Neural cell (in vitro differentiated cells): ENCODE data around the gene GNG7. TPM values are rescaled to one million over a fixed set of nuclear protein-coding genes. Genes with fewer than 3 reads are reported as not detected.
"Not testable (repeated sequence)": the region's sequence is repeated elsewhere in the genome, so short reads cannot be mapped to it uniquely, and the experiment has no call there.

Source experiments
- H2AFZ ChIP-seq: fragments of 200-600, 300-800 bp; sonication (generic), shearing (Covaris generic); 2 replicates; pipeline ENCODE4 v1.6.0; 2014; ENCODE audit warnings: low read depth, mild to moderate bottlenecking, antibody characterized with exemption, low read length, moderate library complexity
- H3F3A ChIP-seq: fragments of 200-600 bp; shearing (Covaris generic); 2 replicates; pipeline ENCODE4 v1.6.1; 2016; ENCODE audit warnings: mild to moderate bottlenecking, moderate library complexity, mixed read lengths, antibody characterized with exemption, low read length; ENCODE audit not compliant: insufficient read depth, poor library complexity, severe bottlenecking
- H3K27ac ChIP-seq: fragments of 200-600, 300-800 bp; sonication (generic), shearing (Covaris generic); 2 replicates; pipeline ENCODE4 v1.5.1; 2014; ENCODE audit warnings: mild to moderate bottlenecking, low read length, moderate library complexity
- H3K27me3 ChIP-seq: fragments of 300-800, 200-600 bp; sonication (generic), shearing (Covaris generic); 2 replicates; pipeline ENCODE4 v1.6.0; 2014; ENCODE audit warnings: mild to moderate bottlenecking, low read depth, low read length, moderate library complexity; ENCODE audit not compliant: insufficient read depth
- H3K36me3 ChIP-seq: fragments of 300-800, 200-600 bp; sonication (generic), shearing (Covaris generic); 2 replicates; pipeline ENCODE4 v1.5.1; 2014; ENCODE audit warnings: mild to moderate bottlenecking, antibody characterized with exemption, low read length, moderate library complexity; ENCODE audit not compliant: insufficient read depth
- H3K4me2 ChIP-seq: fragments of 300-800, 200-600 bp; sonication (generic), shearing (Covaris generic); 2 replicates; pipeline ENCODE4 v1.6.0; 2014; ENCODE audit warnings: mild to moderate bottlenecking, low read length
- H3K4me3 ChIP-seq: fragments of 300-800, 200-600 bp; sonication (generic), shearing (Covaris generic); 2 replicates; pipeline ENCODE4 v1.5.1; 2014; ENCODE audit warnings: mild to moderate bottlenecking, low read length, moderate library complexity
- H3K79me2 ChIP-seq: fragments of 200-600 bp; shearing (Covaris generic); replicated peaks from 2 replicates; pipeline ENCODE4 v1.6.0; 2014; ENCODE audit warnings: mild to moderate bottlenecking, low read length, moderate library complexity; ENCODE audit not compliant: insufficient read depth
- H3K9ac ChIP-seq: fragments of 300-800, 200-600 bp; sonication (generic), shearing (Covaris generic); 2 replicates; pipeline ENCODE4 v1.6.1; 2016; ENCODE audit warnings: mild to moderate bottlenecking, low read length, mixed read lengths
- H3K9me2 ChIP-seq: fragments of 200-600 bp; shearing (Covaris generic); 2 replicates; pipeline ENCODE4 v1.6.1; 2016; ENCODE audit warnings: mild to moderate bottlenecking, low read length, mixed read lengths; ENCODE audit not compliant: insufficient read depth
- H3K9me3 ChIP-seq: fragments of 200-600, 300-800 bp; sonication (generic), shearing (Covaris generic); 2 replicates; pipeline ENCODE4 v1.6.1; 2016; ENCODE audit warnings: mild to moderate bottlenecking, mixed run types, low read length, moderate library complexity, mixed read lengths
- H4K20me1 ChIP-seq: fragments of 200-600 bp; shearing (Covaris generic); 2 replicates; pipeline ENCODE4 v1.6.1; 2016; ENCODE audit warnings: mild to moderate bottlenecking, mixed run types; ENCODE audit not compliant: insufficient read depth
- CTCF ChIP-seq: fragments of 450-650 bp; IDR thresholded peaks from 2 replicates; pipeline ENCODE4 v1.5.1; 2014; ENCODE audit warnings: antibody characterized with exemption, mild to moderate bottlenecking, moderate library complexity; ENCODE audit not compliant: poor library complexity, severe bottlenecking
- EP300 ChIP-seq: fragments of 450-650 bp; conservative IDR thresholded peaks from 2 replicates; pipeline ENCODE4 v1.6.1; 2014; ENCODE audit warnings: antibody characterized with exemption, mild to moderate bottlenecking, moderate library complexity; ENCODE audit not compliant: poor library complexity, severe bottlenecking
- EZH2 ChIP-seq: fragments of 200-600, 300-800 bp; shearing (Covaris generic), sonication (generic); IDR thresholded peaks from 2 replicates; pipeline ENCODE4 v1.6.1; 2014; ENCODE audit warnings: antibody characterized with exemption, low read length, borderline replicate concordance, mild to moderate bottlenecking; ENCODE audit not compliant: insufficient read depth, poor library complexity, severe bottlenecking
- MXI1 ChIP-seq: fragments of 450-650 bp; conservative IDR thresholded peaks from 2 replicates; pipeline ENCODE4 v1.6.1; 2014; ENCODE audit warnings: antibody characterized with exemption, mild to moderate bottlenecking; ENCODE audit not compliant: poor library complexity, severe bottlenecking
- POLR2AphosphoS5 ChIP-seq: IDR thresholded peaks from 2 replicates; pipeline ENCODE4 v1.6.1; 2012
- RAD21 ChIP-seq: fragments of 450-650 bp; conservative IDR thresholded peaks from 2 replicates; pipeline ENCODE4 v1.6.1; 2014; ENCODE audit warnings: antibody characterized with exemption, mild to moderate bottlenecking, moderate library complexity
- REST ChIP-seq: IDR thresholded peaks from 2 replicates; pipeline ENCODE4 v1.6.1; 2012; ENCODE audit warnings: borderline replicate concordance
- SMC3 ChIP-seq: fragments of 450-650 bp; conservative IDR thresholded peaks from 2 replicates; pipeline ENCODE4 v1.6.1; 2014; ENCODE audit warnings: antibody characterized with exemption, mild to moderate bottlenecking, moderate library complexity; ENCODE audit not compliant: poor library complexity
- TAF1 ChIP-seq: IDR thresholded peaks from 2 replicates; pipeline ENCODE4 v1.6.1; 2012; ENCODE audit warnings: low read depth
- polyA plus RNA-seq: library from polyadenylated mRNA; depleted of rRNA; stranded (reverse); fragments of >200 nt; gene quantifications from 2 replicates; pipeline ENCODE4 v1.2.3, GENCODE V29; 2014

Gene GNG7
- polyA plus RNA-seq, 1 donor from 2014 or later: 3.0 TPM

GRCh38 chr19:2464389-2464788, 238.1 kb downstream of the GNG7 start:
- Histone ChIP-seq H3F3A (no peaks in the 10 kb centered on the region), H3K9ac (no peak overlapping the region), H3K36me3 (no peaks in the 10 kb centered on the region), H3K4me3 (no peak overlapping the region), H3K27me3 (peaks cover 19% of the 10 kb centered on the region), H2AFZ (no peak overlapping the region), H3K9me2 (no peaks in the 10 kb centered on the region), H4K20me1 (no peaks in the 10 kb centered on the region), H3K79me2 (no peaks in the 10 kb centered on the region), H3K27ac (no peak overlapping the region), H3K4me2 (no peak overlapping the region), H3K9me3 (no peaks in the 10 kb centered on the region)
- TF ChIP-seq TAF1: no peak
- TF ChIP-seq SMC3: no peak
- TF ChIP-seq EZH2: no peak
- no peak for TF ChIP-seq RAD21
- no peak for TF ChIP-seq MXI1
- TF ChIP-seq POLR2AphosphoS5: no peak
- TF ChIP-seq CTCF: no peak
- TF ChIP-seq EP300: no peak

GRCh38 chr19:2463694-2464093, 238.8 kb downstream of the GNG7 start:
- not testable (repeated sequence) for H3K4me2 ChIP-seq, H3K4me3 ChIP-seq, H3K9me2 ChIP-seq, H3K27ac ChIP-seq, H4K20me1 ChIP-seq, H3K9me3 ChIP-seq, H3K79me2 ChIP-seq, H3K9ac ChIP-seq, H3K36me3 ChIP-seq, H2AFZ ChIP-seq, H3F3A ChIP-seq
- H3K27me3 ChIP-seq: peaks cover 19% of the 10 kb centered on the region

- TF ChIP-seq EP300 (no peak), EZH2 (no peak), SMC3 (no peak), REST (no peak), RAD21 (no peak), TAF1 (no peak), MXI1 (no peak), POLR2AphosphoS5 (no peak), CTCF (no peak)
- H4K20me1 ChIP-seq: no peaks in the 10 kb centered on the region
- H3K4me2 ChIP-seq: no peak overlapping the region
- H3K9me2 ChIP-seq: no peaks in the 10 kb centered on the region
- H3K9ac ChIP-seq: no peak overlapping the region
- H3K27me3 ChIP-seq: peaks cover 19% of the 10 kb centered on the region
- no peaks in the 10 kb centered on the region for H3K79me2 ChIP-seq
- no peak overlapping the region for H3K4me3 ChIP-seq
- no peaks in the 10 kb centered on the region for H3K9me3 ChIP-seq
- H2AFZ ChIP-seq: no peak overlapping the region
- H3F3A ChIP-seq: no peaks in the 10 kb centered on the region
- H3K36me3 ChIP-seq: no peaks in the 10 kb centered on the region
- no peak overlapping the region for H3K27ac ChIP-seq
Observed at GRCh38 chr19:2462635-2463421, 239.7 kb downstream of the GNG7 start.
